ENCODE data around the gene RNF26.

RNF26 gene

GRCh38 chr11:119366690-119367620 is 32.6 kb downstream of the RNF26 start:
- no peaks in the 10 kb centered on the region for H3K9me3 Mint-ChIP-seq
- H3K27ac Mint-ChIP-seq = no peak overlapping the region
- H3K4me1 Mint-ChIP-seq (ENCODE audit: low read depth) = peaks cover 11% of the 10 kb centered on the region
- peaks cover 58% of the 10 kb centered on the region for H3K27me3 Mint-ChIP-seq
- no peaks in the 10 kb centered on the region for H3K36me3 Mint-ChIP-seq (ENCODE audit: low read depth)
- H3K4me3 Mint-ChIP-seq = no peak overlapping the region

- Mint-ChIP-seq H3K27me3 (peaks cover 52% of the 10 kb centered on the region), H3K36me3 (ENCODE audit: low read depth) (no peaks in the 10 kb centered on the region), H3K9me3 (no peaks in the 10 kb centered on the region), H3K4me1 (ENCODE audit: low read depth) (peaks cover 7% of the 10 kb centered on the region), H3K4me3 (no peak overlapping the region), H3K27ac (no peak overlapping the region)
These were observed 33.4 kb downstream of the RNF26 start for GRCh38 chr11:119367661-119368120.

- Mint-ChIP-seq H3K27me3 (peaks cover 48% of the 10 kb centered on the region), H3K9me3 (no peaks in the 10 kb centered on the region), H3K4me3 (no peak overlapping the region), H3K27ac (no peak overlapping the region), H3K4me1 (ENCODE audit: low read depth) (peaks cover 4% of the 10 kb centered on the region), H3K36me3 (ENCODE audit: low read depth) (no peaks in the 10 kb centered on the region)
These were observed 34.1 kb downstream of the RNF26 start for GRCh38 chr11:119368121-119369034.

GRCh38 chr11:119369132-119369925 is 35.0 kb downstream of the RNF26 start:
- H3K9me3 Mint-ChIP-seq = no peaks in the 10 kb centered on the region
- no peak overlapping the region for H3K27ac Mint-ChIP-seq
- H3K4me3 Mint-ChIP-seq = no peak overlapping the region
- no peaks in the 10 kb centered on the region for H3K36me3 Mint-ChIP-seq (ENCODE audit: low read depth)
- peaks cover 3% of the 10 kb centered on the region for H3K4me1 Mint-ChIP-seq (ENCODE audit: low read depth)
- H3K27me3 Mint-ChIP-seq = peaks cover 47% of the 10 kb centered on the region

- peaks cover 34% of the 10 kb centered on the region for H3K27me3 Mint-ChIP-seq
- no peak overlapping the region for H3K4me3 Mint-ChIP-seq
- H3K9me3 Mint-ChIP-seq = no peaks in the 10 kb centered on the region
- H3K27ac Mint-ChIP-seq = no peak overlapping the region
- H3K36me3 Mint-ChIP-seq (ENCODE audit: low read depth) = no peaks in the 10 kb centered on the region
- no peaks in the 10 kb centered on the region for H3K4me1 Mint-ChIP-seq (ENCODE audit: low read depth)
These were observed 36.2 kb downstream of the RNF26 start for GRCh38 chr11:119370486-119371046.

- Mint-ChIP-seq H3K4me1 (ENCODE audit: low read depth) (no peaks in the 10 kb centered on the region), H3K27me3 (peaks cover 31% of the 10 kb centered on the region), H3K36me3 (ENCODE audit: low read depth) (no peaks in the 10 kb centered on the region), H3K27ac (no peak overlapping the region), H3K9me3 (no peaks in the 10 kb centered on the region), H3K4me3 (no peak overlapping the region)
These were observed 36.8 kb downstream of the RNF26 start for GRCh38 chr11:119371067-119371601.

GRCh38 chr11:119371778-119372182 is 37.5 kb downstream of the RNF26 start:
- Mint-ChIP-seq H3K4me1 (ENCODE audit: low read depth) (no peaks in the 10 kb centered on the region), H3K27me3 (peaks cover 25% of the 10 kb centered on the region), H3K4me3 (no peak overlapping the region), H3K9me3 (no peaks in the 10 kb centered on the region), H3K36me3 (ENCODE audit: low read depth) (no peaks in the 10 kb centered on the region), H3K27ac (no peak overlapping the region)

GRCh38 chr11:119372260-119373058 is 38.1 kb downstream of the RNF26 start:
- H3K9me3 Mint-ChIP-seq = no peaks in the 10 kb centered on the region
- peaks cover 19% of the 10 kb centered on the region for H3K27me3 Mint-ChIP-seq
- H3K4me3 Mint-ChIP-seq = no peak overlapping the region
- no peaks in the 10 kb centered on the region for H3K36me3 Mint-ChIP-seq (ENCODE audit: low read depth)
- H3K27ac Mint-ChIP-seq = no peak overlapping the region
- no peaks in the 10 kb centered on the region for H3K4me1 Mint-ChIP-seq (ENCODE audit: low read depth)

- Mint-ChIP-seq H3K27me3 (peaks cover 19% of the 10 kb centered on the region), H3K36me3 (ENCODE audit: low read depth) (no peaks in the 10 kb centered on the region), H3K4me1 (ENCODE audit: low read depth) (no peaks in the 10 kb centered on the region), H3K4me3 (no peak overlapping the region), H3K27ac (no peak overlapping the region), H3K9me3 (no peaks in the 10 kb centered on the region)
These were observed 39.0 kb downstream of the RNF26 start for GRCh38 chr11:119373059-119373920.

GRCh38 chr11:119373921-119374631 is 39.7 kb downstream of the RNF26 start:
- Mint-ChIP-seq H3K4me1 (ENCODE audit: low read depth) (no peaks in the 10 kb centered on the region), H3K4me3 (no peak overlapping the region), H3K27ac (no peak overlapping the region), H3K9me3 (no peaks in the 10 kb centered on the region), H3K27me3 (peaks cover 19% of the 10 kb centered on the region), H3K36me3 (ENCODE audit: low read depth) (no peaks in the 10 kb centered on the region)

GRCh38 chr11:119374632-119375336 is 40.5 kb downstream of the RNF26 start:
- no peaks in the 10 kb centered on the region for H3K36me3 Mint-ChIP-seq (ENCODE audit: low read depth)
- no peak overlapping the region for H3K27ac Mint-ChIP-seq
- H3K27me3 Mint-ChIP-seq = peaks cover 14% of the 10 kb centered on the region
- no peak overlapping the region for H3K4me3 Mint-ChIP-seq
- H3K9me3 Mint-ChIP-seq = no peaks in the 10 kb centered on the region
- H3K4me1 Mint-ChIP-seq (ENCODE audit: low read depth) = no peaks in the 10 kb centered on the region

Measured in stimulated activated naive CD8-positive, alpha-beta T cell treated with anti-CD3 and anti-CD28 coated beads, Interleukin-15, Interleukin-2, amounts not matched to agents 100 ng/mL and 50 ng/mL, for 24 hours (primary cell).